Stimulated activated CD4-positive, alpha-beta T cell treated with anti-CD3 and anti-CD28 coated beads, Interleukin-12 subunit alpha, Interleukin-12 subunit beta, amount 100 ng/mL, for 48 hours (primary cell): ENCODE results near the gene DBF4B.

ENCODE experiments used
- DNase-seq, 3 donors: peaks; one replicate each; pipeline ENCODE4 v3.0.0-alpha.2; 2020; ENCODE audit warnings: low read depth in 2 of 3, low spot score in 1 of 3

The DBF4B gene

DNA sequence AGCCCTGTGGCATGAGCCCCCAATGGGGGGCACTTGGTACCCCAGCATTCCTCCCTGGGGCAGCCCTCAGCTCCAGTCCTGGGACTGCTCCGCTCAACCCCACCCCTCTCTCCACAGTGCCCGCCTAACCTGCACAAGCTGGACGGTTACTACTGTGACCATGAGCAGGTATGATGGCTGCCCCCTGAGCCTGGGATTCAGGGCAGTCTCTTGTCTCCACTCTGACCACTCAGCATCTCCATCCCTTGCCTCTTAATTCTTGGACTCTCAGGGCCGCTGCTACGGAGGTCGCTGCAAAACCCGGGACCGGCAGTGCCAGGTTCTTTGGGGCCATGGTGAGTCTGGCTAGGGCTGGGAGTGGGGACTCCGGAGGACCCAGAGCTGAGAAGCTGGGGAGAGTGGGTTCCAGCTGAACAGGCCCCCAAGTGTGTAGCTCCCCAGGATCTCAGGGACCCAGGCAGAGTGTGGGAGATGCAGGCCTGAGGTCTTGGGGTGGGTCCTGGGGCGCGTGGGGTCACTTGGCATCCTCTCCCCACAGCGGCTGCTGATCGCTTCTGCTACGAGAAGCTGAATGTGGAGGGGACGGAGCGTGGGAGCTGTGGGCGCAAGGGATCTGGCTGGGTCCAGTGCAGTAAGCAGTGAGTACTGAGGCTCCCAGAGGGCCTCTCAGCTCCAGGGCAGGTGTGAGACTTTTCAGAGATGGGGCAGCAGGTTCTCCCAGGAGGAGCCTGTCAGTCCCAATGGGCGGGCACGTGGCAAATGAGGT lies 68.3 kb downstream of the DBF4B start:
- no peak for DNase-seq

DNA sequence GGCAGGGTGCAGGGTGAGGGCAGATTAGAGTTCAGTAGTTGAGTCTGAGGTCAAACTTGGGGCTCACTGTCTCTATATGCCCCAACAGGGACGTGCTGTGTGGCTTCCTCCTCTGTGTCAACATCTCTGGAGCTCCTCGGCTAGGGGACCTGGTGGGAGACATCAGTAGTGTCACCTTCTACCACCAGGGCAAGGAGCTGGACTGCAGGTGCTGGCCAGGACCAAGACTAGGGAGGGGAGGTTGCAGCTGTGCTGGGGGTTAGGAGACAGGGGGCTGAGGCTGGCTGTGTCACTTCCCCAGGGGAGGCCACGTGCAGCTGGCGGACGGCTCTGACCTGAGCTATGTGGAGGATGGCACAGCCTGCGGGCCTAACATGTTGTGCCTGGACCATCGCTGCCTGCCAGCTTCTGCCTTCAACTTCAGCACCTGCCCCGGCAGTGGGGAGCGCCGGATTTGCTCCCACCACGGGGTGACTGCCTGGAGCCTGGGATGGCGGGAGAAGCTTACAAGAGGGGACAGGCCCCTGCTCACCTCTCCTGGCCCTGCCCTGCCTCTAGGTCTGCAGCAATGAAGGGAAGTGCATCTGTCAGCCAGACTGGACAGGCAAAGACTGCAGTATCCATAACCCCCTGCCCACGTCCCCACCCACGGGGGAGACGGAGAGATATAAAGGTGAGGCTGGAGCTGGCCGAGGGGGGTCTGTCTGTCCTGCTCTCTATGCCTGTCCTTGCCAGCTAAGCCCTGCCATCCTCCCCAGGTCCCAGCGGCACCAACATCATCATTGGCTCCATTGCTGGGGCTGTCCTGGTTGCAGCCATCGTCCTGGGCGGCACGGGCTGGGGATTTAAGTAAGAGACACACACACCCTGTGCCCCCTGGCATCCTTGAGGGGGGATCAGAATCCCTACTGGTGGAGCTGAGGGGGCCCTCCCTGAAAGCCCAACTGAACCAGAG lies 69.2 kb downstream of the DBF4B start:
- no peak for DNase-seq

DNA sequence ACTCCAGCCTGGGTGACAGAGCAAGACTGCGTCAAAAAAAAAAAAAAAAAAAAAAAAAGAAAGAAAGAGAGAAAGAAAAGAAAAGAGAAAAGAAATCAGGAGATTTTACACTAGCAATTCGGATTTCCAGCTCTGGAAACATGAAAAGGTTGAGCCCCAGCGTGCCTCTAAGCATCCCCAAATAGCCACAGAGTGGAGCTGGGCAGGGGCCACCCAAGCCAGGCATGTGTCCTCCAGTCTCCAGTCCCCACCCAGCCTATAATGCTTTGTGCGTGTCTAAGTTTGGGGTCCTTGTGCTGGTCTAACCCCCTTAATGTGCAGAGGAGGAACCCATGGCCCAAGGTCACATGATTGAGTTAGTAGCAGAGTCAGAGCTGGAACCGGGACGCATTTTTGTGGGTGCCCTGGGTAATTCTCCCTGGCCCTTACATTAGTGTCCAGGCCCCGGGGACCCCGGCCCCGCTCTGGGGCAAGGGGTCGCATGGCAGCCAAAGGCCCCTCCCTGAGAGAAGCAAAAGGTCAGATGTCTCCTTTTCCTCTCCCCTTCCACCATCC lies 70.3 kb downstream of the DBF4B start:
- DNase-seq, result no peak

DNA sequence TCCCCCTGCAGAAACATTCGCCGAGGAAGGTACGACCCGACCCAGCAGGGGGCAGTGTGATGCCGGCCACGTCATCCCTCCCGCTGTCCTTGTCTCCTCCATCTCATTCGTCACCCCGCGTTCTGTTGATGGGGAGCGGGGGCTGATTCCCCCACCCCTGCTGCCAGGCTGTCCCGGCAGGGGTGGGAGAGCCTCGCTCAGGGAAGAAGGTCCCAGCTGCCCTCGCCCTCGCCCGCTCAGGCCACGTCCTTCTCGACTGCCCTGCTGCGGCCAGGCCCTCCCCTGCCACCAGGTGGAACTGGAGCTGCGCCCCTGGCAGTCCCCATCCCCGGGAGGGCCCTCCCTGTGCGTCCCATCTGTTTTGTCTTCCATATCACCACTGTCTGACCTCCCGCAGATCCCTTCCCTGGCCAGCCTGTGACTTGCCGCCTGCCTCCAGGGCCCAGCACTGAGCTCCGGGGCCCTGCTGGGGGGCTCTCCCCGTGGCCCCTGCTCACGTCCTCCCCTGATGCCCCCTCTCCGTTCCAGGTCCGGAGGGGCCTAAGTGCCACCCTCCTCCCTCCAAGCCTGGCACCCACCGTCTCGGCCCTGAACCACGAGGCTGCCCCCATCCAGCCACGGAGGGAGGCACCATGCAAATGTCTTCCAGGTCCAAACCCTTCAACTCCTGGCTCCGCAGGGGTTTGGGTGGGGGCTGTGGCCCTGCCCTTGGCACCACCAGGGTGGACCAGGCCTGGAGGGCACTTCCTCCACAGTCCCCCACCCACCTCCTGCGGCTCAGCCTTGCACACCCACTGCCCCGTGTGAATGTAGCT lies 71.0 kb downstream of the DBF4B start:
- peak; percentile 74 to 89 (median 78) for DNase-seq

DNA sequence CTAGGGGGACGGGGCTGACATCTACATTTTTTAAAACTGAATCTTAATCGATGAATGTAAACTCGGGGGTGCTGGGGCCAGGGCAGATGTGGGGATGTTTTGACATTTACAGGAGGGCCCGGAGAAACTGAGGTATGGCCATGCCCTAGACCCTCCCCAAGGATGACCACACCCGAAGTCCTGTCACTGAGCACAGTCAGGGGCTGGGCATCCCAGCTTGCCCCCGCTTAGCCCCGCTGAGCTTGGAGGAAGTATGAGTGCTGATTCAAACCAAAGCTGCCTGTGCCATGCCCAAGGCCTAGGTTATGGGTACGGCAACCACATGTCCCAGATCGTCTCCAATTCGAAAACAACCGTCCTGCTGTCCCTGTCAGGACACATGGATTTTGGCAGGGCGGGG lies 71.7 kb downstream of the DBF4B start:
- no peak for DNase-seq

DNA sequence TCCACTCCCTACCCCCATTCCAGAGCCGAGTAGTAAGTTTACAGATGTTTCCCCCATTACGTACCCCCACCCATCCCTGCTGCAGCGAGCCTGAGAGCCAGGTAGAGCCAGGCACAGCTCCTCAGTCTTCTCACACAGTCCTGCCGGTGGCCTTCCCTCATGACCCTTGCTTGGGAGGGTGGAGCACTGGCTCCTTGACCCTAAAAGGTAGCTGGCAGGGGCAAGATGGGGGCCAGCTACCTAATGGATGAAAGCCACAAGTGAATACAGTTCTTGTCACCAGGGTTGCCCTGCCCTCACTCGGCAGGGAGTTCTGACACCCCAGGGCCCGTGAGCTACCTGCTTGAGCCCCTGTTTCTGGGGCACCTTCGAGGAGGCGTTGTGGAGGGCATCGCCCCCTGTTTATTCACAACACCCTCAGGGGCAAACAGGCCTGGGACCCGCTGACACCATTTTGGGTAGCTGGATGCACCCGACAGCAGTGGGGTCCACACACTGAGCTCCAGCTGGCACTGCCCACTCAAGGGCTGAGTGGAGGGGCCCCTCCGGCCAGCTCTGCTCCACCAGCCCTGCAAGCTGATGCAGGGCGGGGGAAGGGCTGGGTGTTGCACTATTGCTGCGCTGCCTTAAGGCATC lies 72.5 kb downstream of the DBF4B start:
- no peak for DNase-seq

DNA sequence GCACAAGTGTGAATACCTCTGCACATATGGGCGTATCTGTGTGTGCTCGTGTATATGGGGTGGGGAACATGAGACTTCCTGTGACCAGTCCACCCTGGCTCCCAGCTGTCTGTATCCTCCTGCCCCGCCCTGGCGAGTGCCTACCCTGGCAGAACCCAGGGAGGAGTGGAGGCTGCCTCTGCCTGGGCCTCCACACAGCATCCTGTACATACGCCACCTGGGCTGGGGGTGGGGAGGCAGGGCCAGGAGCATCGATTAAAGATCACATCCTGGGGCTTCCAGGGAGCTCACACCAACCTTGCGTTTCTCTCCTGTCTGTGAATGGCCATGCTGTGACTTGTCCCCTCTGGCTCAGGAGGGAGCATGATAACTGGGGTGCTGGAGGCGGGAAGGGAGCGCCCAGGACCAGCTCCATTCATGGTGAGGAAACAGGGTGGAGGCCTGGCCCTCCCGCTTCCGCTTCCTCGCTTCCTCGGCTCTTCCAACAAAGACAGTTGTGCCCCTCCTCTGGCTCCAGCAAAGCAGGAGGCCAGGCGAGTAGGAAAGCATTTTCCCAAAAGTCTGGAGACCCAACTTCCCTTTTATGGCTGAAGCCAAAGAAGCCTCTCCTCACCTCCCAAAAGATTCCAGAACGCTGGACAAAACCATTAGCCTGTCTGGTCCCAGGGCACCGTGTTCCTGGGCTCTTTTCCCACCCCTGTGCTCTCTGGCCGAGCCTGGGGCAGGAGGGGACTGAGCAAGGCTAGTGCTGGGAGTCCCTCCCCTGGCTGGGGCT lies 73.3 kb downstream of the DBF4B start:
- DNase-seq, result no peak

DNA sequence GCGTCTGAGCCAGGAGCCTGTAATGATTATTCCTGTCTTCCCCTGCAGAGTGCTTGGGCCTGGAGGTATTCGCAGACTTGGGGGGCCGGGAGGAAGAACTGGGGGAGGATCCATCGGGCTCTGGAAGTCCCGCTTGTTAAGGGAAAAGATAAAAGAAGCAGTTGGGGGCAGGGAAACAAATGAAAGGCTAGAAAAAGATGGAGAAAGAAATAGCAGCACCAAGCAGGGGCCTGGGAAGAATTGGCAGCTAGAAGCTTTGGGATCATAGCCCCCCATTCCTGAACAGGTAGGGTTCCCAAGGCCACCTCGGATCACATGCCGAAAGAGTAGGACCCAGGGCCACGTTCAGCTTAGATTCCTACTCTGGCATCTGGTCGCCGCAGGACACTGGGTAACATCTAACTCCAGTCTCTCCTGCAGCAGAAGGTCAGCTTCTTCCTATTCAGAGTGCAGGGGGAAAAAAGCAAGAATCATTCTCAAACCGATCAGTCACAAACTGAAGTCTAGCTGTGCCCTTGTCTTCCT lies 73.9 kb downstream of the DBF4B start:
- no peak for DNase-seq

DNA sequence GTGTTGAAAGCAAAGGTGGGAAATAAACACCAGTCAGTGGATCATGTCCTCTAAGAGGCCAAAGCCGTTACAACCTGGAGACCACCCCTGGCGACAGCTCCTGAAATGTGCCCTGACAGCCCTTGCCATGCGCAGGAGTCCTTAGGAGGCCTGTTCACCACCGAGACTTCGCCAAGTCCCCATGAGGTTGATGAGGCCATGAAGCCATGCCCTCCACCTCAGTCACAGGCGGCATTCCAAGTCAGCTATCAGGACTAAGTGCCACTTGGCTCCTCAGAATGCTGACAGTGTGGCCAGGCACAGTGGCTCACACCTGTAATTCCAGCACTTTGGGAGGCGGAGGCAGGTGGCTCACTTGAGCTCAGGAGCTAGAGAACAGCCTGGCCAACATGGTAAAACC lies 77.5 kb downstream of the DBF4B start:
- DNase-seq, result no peak

DNA sequence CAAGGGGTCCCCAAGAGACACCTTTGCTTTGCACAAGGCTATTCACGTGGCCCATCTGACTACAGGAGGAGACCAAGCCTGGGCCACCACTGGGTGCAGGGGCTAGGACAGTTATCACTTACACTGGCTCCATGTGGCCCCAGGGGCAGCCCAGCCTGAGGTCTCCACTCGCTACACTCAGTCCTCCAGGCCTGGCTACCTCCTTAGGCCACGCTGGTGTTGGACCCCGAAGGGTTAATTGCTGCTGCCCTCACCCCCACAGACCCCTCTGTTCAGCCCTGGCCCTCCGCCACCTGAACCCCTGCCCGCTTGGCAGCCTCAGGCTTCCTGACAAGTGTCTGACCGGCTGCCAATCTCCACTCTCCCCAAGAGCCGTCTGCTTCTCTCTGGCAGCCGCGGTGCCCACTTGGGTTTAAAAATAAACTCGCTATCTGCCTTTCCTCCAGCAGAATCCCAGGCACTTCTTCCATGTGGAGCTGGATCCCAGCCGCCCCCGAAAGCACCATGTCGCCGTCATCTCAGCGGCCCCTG lies 78.2 kb downstream of the DBF4B start:
- no peak for DNase-seq

DNA sequence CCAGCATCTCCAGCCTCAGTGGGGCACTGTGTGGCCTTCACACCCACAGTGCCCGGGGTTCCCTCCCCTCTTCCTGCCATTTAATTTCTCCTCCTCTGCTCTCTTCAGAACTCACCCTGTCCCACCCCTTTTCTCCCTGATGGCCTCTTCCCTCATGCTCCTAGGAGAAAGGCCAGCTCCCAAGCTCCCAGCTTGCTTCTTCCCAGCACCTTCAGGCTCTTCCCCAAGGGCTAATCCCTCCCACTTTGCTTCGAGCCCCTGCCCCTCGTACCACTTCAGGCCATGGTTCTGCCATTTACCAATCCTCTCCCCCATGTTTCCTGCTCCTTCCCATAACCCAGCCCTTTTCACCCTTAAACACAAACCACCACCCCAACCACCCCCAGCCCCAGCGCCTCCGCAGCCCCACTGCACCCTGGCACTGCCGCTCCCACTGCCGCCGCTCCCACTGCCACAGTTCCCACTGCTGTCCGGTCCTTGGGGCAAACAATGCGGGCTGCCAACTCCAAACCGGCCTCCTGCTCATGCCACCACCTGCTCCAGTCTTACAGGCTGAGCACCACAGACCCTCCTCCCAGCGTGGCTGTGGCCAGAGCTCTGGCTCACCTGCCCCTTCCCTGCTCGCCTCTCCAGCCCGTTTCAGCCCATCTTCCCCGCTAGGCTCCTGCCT lies 78.9 kb downstream of the DBF4B start:
- no peak for DNase-seq

DNA sequence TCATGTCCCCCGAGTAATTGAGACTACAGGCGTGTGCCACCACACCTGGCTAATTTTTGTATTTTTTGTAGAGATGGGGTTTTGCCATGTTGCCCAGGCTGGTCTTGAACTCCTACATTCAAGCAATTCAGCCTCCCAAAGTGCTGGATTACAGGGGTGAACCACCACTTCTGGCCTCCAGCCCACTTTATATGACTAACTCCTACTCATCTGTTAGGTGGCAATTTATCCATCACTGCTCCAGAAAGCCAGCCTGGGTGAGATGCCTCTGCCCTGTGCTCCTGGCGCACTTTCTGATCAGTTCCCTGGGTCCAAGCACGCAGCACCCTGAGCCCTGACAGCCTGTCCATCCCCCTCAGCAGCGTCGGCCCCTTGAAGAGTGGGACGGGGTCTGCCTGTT lies 79.7 kb downstream of the DBF4B start:
- DNase-seq, result no peak

DNA sequence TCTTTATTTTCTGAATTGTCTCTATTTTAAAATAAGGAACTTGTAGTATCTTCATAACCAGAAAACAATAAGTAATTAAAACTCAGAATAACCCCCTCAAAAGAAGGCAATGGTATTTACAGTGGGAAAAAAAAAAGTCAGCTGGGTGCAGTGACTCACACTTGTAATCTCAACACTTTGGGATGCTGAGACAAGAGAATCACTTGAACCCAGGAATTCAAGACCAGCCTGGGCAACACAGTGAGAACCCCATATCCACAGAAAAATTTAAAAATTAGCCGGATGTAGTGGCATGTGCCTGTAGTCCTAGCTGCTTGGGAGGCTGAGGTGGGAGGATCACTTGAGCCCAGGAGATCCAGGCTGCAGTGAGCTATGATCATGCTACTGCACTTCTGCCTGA lies 83.8 kb downstream of the DBF4B start:
- no peak for DNase-seq

DNA sequence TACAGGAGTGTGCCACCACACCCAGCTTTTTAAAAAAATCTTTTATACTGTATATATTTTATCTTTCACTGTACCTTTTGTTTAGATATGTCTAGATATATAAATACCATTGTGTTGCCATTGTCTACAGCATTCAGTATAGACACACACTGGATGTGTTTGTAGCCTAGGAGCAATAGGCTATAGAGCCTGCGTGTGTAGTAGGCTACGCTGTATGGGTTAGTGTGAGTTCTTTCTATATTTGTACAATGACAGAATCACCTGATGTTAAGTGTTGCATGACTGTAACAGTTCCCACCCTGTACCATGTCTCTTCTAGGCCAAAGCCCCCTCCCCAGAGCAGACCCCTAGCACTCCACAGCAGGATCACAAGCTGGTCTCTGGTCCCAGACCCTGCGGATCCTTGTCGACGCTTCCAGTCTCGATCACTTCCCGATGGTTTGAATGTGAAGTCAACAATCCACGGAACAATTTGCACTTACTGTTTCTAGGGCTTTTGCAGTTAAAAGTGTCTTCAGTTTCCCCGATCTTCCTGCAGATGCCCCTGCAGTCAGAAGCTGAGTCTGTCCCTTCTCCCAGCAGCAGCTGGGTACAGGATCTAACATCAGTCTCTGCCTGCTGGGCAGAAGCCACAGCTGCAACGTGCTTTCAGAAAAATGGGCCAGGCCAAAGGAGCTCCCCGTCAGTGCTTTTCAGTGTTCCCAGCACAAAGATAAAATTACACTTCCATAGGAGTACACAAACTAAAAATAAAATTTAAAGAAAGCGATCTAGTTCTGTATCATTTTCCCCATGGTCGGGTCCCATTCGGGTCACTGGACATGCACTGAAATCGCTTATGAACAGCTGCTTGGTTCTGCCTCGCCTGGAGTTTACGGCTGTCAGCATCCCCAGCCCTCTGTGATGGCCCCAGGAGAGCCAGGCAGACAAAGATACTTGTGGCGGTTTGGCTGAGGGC lies 85.7 kb downstream of the DBF4B start:
- no peak for DNase-seq

DNA sequence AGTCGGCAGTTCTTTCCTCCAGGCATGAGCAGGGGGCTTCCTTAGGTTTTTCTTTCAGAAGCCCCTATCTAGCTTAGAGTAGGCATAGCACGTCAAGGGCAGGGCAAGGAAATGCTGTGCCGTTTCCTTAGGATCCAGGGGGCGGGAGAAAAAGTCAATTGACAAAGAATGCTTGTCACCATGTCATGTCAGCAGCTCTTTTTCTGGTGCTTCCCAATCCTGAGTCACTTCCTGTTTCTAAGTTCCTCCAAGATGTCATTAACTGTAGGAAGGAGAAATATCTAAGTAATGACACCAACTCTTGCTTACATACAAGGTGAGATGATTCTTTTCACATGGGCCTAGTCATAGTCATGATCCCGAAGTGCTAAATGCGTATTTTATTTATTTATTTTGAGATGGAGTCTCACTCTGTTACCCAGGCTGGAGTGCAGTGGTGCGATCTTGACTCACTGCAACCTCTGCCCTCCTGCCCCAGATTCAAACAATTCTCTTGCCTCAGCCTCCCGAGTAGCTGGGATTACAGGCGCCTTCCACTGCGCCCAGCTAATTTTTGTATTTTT lies 86.5 kb downstream of the DBF4B start:
- no peak for DNase-seq

DNA sequence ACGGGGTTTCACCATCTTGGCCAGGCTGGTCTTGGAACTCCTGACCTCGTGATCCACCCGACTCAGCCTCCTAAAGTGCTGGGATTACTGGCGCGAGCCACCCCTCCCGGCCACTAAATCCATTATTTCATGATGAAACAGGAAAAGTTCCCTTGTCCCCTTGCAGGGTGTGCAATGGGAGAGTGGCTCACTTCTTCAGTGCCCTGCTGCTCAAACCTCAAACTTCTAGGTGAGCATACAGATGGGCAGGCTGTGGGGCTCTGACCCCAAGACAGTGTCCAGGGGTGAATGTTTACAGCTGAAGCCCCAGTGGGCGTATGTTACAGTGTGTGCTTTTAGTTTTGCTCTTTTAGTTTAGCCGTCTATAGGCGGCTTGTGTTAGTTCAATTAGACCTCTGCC lies 87.0 kb downstream of the DBF4B start:
- no peak for DNase-seq

DNA sequence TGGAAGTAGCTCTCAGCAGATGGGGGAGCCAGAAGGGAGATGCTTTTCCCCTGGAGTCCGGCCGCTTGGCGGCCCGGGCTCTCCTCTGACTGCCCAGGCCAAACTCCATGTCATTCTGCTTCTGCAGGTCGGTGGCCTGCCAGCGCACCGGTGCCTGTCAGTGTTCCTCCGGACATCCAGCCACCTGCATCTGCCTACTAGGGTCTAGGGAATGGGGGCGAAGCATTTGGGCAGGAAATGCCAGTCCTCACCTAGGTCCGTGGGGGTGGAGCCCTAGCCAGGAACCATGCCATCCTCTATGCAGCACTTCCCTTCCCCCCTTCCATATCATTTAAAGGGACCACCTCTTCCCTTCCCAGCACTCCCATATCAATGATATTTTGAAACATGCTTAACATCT lies 87.5 kb downstream of the DBF4B start:
- no peak for DNase-seq
